Panc1 (cell line): Measurements from ENCODE around the gene ALKBH3.

ENCODE experiments used
- CTCF ChIP-seq: fragments of 450-650 bp; IDR thresholded peaks from 2 replicates; pipeline ENCODE4 v1.5.1; 2017; ENCODE audit warnings: mild to moderate bottlenecking
- SIN3A ChIP-seq: IDR thresholded peaks from 2 replicates; pipeline ENCODE4 v1.6.1; 2012; ENCODE audit warnings: low read depth, mild to moderate bottlenecking, low read length, moderate library complexity, borderline replicate concordance; ENCODE audit not compliant: insufficient read depth

DNA sequence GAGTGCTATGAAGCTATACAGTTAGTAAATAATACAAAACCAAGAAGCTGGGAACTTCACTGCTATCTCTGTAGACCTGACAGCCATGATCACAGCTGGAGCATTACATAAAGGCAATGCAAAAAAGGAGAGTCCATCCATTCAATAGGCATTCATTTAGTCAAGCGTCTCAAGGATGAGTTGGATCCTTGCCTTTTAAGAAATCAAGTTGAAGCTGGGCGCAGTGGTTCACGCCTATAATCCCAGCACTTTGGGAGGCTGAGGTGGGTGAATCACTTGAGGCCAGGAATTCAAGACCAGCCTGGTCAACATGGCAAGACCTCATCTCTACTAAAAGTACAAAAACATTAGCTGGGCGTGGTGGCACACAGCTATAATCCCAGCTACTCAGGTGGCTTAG is 48.1 kb upstream of the ALKBH3 start:
- no peak for TF ChIP-seq CTCF
- TF ChIP-seq SIN3A, result no peak
